Kasumi-1 (cell line): ENCODE measurements around the gene OBSCN.

Source experiments
- DNase-seq, 2 experiments: peaks; one replicate each; lab custom pipeline; 2025; lab: John Stamatoyannopoulos, UW

OBSCN gene

GRCh38 chr1:228309326-228310067 is 101.7 kb downstream of the OBSCN start:
- no peak for DNase-seq

- no peak for DNase-seq
Observed at GRCh38 chr1:228310162-228310792, 102.4 kb downstream of the OBSCN start.

- DNase-seq: no peak
Observed at GRCh38 chr1:228311091-228311490, 103.2 kb downstream of the OBSCN start.

- DNase-seq: no peak
Observed at GRCh38 chr1:228312136-228312764, 104.4 kb downstream of the OBSCN start.

- no peak for DNase-seq
Observed at GRCh38 chr1:228313536-228314277, 105.9 kb downstream of the OBSCN start.

- no peak for DNase-seq
Observed at GRCh38 chr1:228314315-228314657, 106.4 kb downstream of the OBSCN start.

- no peak for DNase-seq
Observed at GRCh38 chr1:228314658-228315483, 107.0 kb downstream of the OBSCN start.

- DNase-seq: no peak
Observed at GRCh38 chr1:228315484-228315944, 107.7 kb downstream of the OBSCN start.

GRCh38 chr1:228315945-228316588 is 108.2 kb downstream of the OBSCN start:
- DNase-seq: no peak

- DNase-seq: no peak
Observed at GRCh38 chr1:228316589-228317387, 108.9 kb downstream of the OBSCN start.

- DNase-seq: no peak
Observed at GRCh38 chr1:228317411-228317828, 109.6 kb downstream of the OBSCN start.

- DNase-seq: no peak
Observed at GRCh38 chr1:228317891-228318810, 110.3 kb downstream of the OBSCN start.

GRCh38 chr1:228318823-228319241 is 111.0 kb downstream of the OBSCN start:
- DNase-seq: no peak

- no peak for DNase-seq
Observed at GRCh38 chr1:228319352-228320088, 111.7 kb downstream of the OBSCN start.

GRCh38 chr1:228320394-228320793 is 112.5 kb downstream of the OBSCN start:
- DNase-seq: no peak

GRCh38 chr1:228321435-228321834 is 113.6 kb downstream of the OBSCN start:
- DNase-seq: no peak

- no peak for DNase-seq
Observed at GRCh38 chr1:228321895-228322294, 114.1 kb downstream of the OBSCN start.

- no peak for DNase-seq
Observed at GRCh38 chr1:228323401-228323800, 115.6 kb downstream of the OBSCN start.
